GM18858 (cell line): ENCODE measurements around the gene PCSK4.

ENCODE experiments used
- ATAC-seq: cut with Tn5 transposase; IDR thresholded peaks from one replicate; pipeline ENCODE4 v1.9.1; 2021; ENCODE audit not compliant: unreplicated experiment

The PCSK4 gene

DNA sequence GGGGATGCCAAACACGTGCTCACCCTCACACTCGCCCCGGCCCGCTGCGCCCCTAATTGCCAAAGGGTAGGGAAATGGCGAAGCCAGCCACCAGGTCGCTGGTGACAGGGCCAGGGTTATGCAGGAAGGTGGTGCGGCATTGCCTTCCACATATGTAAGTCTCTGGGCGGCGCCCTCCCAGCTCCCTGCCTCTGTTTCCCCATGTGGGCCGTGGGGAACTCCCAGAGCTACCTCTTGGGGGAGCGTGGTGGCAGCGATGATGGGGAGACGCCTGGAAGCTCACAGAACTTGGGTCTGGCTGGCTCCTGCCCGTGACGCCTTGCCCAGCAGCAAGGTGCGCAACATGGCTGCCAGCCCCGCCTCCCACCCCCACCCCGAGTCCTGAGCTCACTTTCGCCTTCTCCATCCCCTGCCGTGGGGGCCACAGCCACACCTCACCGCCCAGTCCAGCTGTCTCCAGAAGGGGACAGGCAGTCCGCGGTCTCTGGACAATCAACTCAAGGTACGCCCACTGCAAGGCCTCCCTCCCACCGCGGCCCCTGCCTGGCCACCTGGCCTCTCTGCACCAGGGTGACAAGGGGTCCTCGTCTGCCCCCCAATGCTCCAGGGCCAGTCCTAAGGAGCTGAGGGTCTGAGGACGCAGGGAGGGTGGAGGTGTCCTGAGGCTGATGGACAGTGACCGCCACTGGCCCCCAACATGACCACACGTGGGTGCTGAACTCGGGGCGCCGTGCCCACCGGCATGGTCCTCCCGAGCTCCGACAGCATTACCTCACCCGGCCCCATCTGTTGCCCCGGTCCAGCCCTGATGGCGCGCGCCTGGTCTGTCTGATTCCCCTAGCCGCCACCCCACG is 17.7 kb downstream of the PCSK4 start:
- ATAC-seq = no peak

DNA sequence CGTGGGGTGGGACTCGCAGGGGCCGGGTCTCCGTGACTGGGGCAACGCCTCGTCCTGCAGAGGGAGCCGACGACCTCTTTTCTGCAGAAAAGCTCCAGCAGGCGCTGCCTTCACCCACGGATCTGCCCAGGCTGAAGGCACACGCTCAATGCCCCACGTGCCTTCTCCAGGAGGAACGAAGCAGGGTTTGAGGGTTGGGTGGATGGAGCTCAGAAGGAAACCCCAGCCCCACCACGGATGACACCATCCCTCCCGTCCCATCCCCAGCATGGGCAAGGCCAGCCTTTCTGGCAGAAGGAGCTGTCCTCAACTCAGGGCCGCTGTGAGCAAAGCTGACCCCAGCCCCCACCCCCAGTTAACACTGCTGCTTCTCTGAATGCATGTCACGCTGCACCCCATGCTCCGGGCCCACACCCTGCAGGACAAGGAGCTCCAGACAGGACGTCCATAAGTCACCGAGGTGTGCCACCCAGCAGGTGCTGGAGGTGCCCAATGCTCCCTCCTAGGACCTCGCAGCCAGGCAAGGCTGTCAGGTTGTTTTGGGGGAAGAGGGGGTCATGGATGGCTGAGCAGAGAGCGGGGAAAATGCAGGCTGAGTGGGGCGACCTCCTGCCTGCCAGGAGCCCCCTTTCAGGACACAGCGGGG is 18.5 kb downstream of the PCSK4 start:
- ATAC-seq = no peak

DNA sequence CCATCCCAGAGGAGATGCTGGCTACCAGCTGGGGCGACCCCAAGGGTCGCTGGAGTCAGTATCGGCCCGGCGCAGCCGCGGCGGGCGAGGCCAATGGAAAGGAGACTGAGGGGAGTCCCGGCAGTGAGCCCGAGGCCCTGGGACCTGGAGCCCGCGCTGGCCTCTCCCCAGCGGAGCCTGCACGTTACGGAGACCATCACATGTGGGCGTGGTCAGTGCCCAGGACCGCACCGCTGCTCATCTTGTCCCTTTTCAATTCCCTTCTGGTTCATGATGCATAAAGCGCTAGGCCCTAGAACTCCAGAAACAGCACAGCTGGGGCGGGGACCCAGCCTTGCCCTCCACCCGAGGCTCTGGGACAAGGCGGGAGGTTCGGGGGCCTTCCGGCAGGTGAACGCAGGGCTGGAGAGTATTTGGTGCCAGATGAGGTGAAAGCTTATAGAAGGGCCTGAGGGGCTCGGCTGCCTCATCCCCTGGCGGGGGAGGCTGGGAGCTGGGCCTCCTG is 19.1 kb downstream of the PCSK4 start:
- ATAC-seq = no peak

DNA sequence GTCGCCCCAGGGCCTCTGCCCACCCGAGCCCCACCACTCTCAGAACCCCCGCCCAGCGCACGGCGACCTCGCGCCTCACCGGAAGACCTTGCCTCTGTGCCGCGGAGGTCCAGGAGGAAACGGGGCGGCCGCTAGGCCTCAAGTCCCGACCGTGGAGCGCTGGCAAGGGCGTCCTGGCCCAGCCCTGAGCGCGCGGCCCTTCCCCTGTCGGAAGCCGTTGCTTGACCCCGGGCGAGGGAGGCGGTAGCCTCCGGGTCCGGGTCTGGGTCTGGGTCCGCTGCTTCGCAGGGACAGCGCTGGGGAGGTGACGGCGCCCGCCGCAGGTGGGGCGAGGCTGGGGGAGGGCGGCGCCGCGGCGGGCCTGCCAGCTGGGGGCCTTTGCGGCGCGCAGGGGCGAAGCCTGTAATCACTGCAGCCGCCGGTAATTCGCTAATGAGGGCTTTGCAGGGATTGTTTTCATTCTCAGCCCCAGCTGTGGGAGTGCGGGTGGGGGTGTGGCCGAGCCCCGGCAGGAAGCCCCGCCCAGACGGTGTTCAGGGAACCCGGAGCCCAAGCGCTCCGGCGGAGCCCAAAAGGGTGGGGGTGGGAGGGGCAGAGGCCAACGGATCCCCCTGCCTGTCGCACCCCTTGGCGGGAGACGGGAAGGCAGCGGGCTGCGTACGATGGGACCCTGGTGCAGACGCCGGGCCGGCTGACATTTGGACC is 19.7 kb downstream of the PCSK4 start:
- no peak for ATAC-seq

DNA sequence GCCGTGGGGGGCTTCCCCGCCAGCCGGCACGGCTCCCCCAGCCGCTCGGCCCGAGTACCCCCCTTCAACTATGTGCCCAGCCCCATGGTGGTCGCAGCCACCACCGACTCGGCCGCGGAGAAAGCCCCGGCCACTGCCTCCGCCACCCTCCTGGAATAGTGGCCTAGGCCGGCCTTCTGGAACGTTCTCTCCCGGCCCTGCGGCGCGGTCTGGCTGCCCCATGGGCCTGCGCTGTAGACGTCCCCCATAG is 20.2 kb downstream of the PCSK4 start:
- no peak for ATAC-seq

DNA sequence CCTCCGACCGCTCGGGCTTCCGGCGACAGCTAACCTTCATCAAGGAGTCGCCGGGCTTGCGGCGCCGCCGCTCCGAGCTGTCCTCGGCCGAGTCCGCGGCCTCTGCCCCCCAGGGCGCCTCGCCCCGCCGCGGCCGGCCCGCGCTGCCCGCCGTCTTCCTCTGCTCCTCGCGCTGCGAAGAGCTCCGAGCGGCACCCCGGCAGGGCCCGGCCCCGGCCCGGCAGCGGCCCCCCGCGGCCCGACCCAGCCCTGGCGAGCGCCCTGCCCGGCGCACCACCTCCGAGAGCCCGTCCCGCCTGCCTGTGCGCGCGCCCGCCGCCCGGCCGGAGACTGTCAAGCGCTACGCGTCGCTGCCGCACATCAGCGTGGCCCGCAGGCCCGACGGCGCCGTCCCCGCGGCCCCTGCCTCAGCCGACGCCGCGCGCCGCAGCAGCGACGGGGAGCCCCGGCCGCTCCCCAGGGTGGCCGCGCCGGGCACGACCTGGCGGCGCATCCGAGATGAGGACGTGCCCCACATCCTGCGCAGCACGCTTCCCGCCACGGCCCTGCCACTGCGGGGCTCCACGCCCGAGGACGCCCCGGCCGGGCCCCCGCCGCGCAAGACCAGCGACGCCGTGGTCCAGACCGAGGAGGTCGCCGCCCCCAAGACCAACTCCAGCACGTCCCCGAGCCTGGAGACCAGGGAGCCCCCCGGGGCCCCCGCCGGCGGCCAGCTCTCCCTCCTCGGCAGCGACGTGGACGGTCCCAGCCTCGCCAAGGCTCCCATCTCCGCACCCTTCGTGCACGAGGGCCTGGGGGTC is 20.7 kb downstream of the PCSK4 start:
- no peak for ATAC-seq

DNA sequence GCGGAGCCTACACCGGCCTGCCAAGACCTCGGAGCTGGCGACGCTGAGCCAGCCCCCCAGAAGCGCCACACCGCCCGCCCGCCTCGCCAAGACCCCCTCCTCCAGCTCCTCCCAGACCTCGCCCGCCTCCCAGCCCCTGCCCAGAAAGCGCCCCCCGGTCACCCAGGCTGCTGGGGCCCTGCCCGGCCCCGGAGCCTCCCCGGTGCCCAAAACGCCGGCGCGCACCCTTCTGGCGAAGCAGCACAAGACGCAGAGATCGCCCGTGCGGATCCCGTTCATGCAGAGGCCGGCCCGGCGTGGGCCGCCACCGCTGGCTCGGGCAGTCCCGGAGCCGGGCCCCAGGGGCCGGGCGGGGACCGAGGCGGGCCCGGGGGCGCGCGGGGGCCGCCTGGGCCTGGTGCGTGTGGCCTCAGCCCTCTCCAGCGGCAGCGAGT is 21.3 kb downstream of the PCSK4 start:
- ATAC-seq = no peak

DNA sequence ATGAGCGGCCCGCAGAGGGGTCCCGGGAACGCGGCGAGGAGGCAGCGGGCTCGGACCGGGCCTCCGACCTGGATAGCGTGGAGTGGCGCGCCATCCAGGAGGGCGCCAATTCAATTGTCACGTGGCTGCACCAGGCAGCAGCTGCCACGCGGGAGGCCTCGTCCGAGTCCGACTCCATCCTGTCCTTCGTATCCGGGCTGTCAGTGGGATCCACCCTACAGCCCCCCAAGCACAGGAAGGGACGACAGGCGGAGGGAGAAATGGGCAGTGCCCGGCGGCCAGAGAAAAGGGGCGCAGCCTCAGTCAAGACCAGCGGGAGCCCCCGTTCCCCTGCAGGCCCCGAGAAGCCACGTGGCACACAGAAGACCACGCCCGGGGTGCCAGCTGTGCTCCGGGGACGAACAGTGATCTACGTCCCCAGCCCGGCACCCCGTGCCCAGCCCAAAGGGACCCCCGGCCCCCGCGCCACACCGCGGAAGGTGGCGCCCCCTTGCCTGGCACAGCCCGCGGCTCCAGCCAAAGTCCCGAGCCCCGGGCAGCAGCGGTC is 21.8 kb downstream of the PCSK4 start:
- no peak for ATAC-seq

DNA sequence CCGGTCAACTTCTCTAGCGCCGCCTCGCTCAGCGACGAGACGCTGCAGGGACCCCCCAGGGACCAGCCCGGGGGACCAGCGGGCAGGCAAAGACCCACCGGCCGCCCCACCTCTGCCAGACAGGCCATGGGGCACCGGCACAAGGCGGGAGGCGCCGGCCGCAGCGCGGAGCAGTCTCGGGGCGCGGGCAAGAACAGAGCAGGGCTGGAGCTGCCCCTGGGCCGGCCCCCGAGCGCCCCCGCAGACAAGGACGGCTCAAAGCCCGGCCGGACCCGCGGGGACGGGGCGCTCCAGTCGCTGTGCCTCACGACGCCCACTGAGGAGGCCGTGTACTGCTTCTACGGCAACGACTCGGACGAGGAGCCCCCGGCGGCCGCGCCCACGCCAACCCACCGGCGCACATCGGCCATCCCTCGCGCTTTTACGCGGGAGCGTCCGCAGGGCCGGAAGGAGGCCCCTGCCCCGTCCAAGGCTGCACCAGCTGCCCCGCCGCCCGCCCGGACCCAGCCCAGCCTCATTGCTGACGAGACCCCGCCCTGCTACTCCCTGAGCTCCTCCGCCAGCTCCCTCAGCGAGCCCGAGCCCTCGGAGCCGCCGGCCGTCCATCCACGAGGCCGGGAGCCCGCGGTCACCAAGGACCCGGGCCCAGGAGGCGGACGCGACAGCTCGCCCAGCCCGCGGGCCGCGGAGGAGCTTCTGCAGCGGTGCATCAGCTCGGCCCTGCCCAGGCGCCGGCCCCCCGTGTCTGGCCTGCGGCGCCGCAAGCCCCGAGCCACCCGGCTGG is 22.5 kb downstream of the PCSK4 start:
- no peak for ATAC-seq

DNA sequence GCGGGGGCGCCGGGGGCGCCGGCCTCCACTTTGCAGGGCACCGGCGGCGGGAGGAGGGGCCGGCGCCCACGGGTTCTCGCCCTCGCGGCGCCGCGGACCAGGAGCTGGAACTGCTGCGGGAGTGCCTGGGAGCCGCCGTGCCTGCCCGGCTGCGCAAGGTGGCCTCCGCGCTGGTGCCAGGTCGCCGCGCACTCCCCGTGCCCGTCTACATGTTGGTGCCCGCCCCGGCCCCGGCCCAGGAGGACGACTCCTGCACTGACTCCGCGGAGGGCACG is 23.0 kb downstream of the PCSK4 start:
- ATAC-seq = no peak

DNA sequence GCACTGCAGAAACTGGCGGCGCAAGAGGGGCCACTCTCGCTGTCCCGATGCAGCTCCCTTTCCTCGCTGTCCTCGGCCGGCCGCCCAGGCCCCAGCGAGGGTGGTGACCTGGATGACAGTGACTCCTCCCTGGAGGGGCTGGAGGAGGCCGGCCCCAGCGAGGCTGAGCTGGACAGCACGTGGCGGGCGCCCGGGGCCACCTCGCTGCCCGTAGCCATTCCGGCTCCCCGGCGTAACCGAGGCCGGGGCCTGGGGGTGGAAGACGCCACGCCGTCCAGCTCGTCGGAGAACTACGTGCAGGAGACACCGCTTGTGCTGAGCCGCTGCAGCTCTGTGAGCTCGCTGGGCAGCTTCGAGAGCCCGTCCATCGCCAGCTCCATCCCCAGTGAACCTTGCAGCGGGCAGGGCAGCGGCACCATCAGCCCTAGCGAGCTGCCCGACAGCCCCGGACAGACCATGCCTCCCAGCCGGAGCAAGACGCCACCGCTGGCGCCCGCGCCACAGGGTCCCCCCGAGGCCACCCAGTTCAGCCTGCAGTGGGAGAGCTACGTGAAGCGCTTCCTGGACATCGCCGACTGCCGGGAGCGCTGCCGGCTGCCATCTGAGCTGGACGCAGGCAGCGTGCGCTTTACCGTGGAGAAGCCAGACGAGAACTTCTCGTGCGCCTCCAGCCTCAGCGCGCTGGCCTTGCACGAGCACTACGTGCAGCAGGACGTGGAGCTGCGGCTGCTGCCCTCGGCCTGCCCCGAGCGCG is 23.5 kb downstream of the PCSK4 start:
- no peak for ATAC-seq

DNA sequence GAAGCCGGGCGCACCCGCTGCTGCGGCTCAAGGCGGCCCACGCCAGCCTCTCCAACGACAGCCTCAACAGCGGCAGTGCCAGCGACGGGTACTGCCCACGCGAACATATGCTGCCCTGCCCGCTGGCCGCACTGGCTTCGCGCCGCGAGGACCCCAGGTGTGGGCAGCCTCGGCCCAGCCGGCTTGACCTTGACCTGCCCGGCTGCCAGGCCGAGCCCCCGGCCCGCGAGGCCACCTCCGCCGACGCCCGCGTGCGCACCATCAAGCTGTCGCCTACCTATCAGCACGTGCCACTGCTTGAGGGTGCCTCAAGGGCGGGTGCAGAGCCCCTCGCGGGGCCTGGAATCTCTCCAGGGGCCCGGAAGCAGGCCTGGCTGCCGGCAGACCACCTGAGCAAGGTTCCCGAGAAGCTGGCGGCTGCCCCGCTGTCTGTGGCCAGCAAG is 24.1 kb downstream of the PCSK4 start:
- ATAC-seq = no peak

DNA sequence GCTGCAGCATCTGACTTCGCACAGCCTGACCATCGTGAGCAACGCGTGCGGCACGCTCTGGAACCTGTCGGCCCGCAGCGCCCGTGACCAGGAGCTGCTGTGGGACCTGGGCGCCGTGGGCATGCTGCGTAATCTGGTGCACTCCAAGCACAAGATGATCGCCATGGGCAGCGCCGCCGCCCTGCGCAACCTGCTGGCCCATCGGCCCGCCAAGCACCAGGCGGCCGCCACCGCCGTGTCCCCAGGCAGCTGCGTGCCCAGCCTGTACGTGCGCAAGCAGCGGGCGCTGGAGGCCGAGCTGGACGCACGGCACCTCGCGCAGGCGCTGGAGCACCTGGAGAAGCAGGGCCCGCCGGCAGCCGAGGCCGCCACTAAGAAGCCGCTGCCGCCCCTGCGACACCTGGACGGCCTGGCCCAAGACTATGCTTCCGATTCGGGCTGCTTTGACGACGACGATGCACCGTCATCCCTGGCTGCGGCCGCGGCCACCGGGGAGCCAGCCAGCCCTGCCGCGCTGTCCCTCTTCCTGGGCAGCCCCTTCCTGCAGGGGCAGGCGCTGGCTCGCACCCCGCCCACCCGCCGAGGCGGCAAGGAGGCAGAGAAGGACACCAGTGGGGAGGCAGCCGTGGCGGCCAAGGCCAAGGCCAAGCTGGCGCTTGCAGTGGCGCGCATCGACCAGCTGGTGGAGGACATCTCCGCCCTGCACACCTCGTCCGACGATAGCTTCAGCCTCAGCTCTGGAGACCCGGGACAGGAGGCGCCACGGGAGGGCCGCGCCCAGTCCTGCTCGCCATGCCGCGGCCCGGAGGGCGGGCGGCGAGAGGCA is 24.7 kb downstream of the PCSK4 start:
- no peak for ATAC-seq

DNA sequence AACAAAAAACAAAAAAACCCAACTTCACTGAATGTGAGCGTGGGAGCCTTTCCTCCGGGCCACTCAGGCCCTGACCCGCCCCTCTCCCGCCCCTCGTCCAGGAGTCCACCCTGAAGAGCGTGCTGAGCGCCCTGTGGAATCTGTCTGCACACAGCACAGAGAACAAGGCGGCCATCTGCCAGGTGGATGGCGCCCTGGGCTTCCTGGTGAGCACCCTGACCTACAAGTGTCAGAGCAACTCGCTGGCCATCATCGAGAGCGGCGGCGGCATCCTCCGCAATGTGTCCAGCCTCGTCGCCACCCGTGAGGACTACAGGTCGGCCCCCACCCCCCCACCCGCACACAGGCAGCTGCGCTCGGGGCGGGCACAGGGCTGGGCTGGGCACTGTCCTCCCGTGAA is 28.3 kb downstream of the PCSK4 start:
- no peak for ATAC-seq

DNA sequence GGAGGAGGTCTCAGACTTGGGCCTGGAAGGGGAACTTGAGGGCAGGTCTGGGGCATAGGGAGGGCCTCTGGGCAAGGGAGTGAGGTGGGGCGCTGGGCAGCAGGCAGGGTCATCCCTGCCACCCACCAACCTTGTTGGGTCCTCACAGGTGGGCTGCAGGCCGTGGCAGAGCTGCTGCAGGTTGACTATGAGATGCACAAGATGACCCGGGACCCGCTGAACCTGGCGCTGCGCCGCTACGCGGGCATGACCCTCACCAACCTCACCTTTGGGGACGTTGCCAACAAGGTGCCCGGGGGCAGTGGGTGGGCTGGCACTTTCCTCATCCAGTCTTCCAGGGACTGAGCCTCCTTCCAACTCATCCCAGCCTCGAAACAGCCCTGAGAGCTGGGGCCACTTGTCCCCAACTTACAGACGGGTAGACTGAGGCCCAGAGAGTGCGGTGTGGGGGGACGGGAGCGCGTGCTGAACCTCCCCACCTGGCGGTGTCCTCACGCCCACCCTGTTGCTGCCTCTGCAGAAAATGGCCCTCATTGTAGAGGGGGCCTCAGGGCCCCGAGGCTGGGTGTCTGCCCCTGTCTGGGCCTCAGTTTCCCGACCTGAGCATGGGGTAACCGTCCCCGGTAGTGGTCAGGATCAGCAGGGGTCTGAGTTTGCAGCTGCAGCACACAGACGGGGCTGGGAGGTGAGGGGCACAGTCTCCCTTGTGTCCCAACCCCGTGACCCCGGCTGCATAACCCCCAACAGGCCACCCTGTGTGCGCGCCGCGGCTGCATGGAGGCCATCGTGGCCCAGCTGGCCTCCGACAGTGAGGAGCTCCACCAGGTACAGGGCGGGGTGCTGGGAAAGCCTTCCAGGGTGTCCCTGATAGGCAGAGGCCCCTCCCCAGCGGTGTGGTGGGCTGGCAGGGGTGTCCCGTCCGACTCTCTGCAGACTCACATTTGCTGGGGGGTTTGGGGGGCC is 29.8 kb downstream of the PCSK4 start:
- no peak for ATAC-seq

DNA sequence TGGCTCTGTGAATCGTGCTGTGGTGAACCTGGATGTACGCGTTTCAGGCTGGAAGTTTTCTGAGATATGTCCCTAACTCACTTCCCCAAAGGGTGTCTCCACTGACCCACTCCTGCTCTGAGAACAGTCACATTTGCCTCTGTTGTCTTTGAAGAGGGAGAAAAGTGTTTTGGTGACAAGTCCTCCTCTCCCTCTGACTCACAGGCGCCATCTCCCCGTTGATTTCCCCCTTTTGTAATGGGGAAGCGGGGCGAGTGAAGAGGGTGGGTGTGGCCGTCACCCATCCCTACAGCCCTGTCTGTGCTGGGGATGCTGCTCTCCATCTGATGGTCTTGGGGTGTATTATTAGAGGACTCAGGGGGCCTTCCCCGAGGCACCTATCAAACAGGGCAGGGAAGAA is 30.7 kb downstream of the PCSK4 start:
- ATAC-seq = no peak

DNA sequence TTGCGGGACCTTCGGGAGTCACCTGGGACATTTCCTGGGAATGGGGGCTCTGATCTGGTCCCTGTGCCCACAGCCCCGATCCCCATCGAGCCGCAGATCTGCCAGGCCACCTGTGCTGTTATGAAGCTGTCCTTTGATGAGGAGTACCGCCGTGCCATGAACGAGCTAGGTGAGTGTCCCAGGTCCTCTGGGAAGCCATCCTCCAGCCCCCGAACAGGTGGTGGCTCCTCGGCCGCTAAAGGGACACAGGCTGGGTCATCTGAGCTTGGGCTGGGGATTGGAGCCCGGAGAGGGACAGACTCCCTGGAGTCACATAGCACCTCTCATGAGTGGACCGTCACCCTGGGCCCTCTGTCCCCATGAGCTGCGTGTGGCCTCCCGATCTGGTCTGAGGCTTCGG is 32.3 kb downstream of the PCSK4 start:
- ATAC-seq = no peak
